ENCODE measurements around the gene C1D. TPM values are rescaled to one million over a fixed set of nuclear protein-coding genes. Genes with fewer than 3 reads are reported as not detected.

Gene C1D
- total RNA-seq, 1 experiment from 2014 or later = 21.1 TPM

GRCh38 chr2:68052717-68053422, 9.9 kb downstream of the C1D start:
- POLR2A ChIA-PET = no interaction called here
- no peak overlapping the region for H3K4me2 ChIP-seq (ENCODE audit: low read length)
- BruUV-seq (replicated peaks) = no TSS peak
- peaks cover 86% of the 10 kb centered on the region for H3K79me2 ChIP-seq (ENCODE audit: insufficient read depth, low read length)
- ATAC-seq (no peak), DNase-seq (ENCODE audit: low read depth, low spot score) (no peak)
- no peaks in the 10 kb centered on the region for H3K9me3 ChIP-seq (ENCODE audit: control insufficient read depth in 1 of 2, insufficient read depth in 1 of 2, low read depth in 1 of 2, low read length in 2 of 2)
- H3K9me2 ChIP-seq (ENCODE audit: insufficient read depth) = no peaks in the 10 kb centered on the region
- no peak for TF ChIP-seq POLR2A (IDR thresholded peaks at IDR 0.05; ENCODE audit: borderline replicate concordance, extremely low read depth, insufficient read depth, insufficient read length)
- no peak overlapping the region for H2AFZ ChIP-seq (ENCODE audit: low read depth, low read length, poor library complexity, severe bottlenecking)
- H3K27me3 ChIP-seq (ENCODE audit: insufficient read depth, low read length) = no peaks in the 10 kb centered on the region
- no peaks in the 10 kb centered on the region for H3K4me1 ChIP-seq (ENCODE audit: control insufficient read depth in 1 of 2, insufficient read depth in 2 of 2, low read length in 2 of 2)
- CTCF ChIA-PET = no interaction called here
- no peaks in the 10 kb centered on the region for H3K36me3 ChIP-seq (ENCODE audit: control insufficient read depth in 1 of 2, insufficient read depth in 2 of 2, low read length in 2 of 2)
- no peak overlapping the region for H3K27ac ChIP-seq (ENCODE audit: low read depth, low read length)
- no peak overlapping the region for H3K4me3 ChIP-seq (replicated peaks in 1 of 2; ENCODE audit: low read depth in 1 of 2, low read length in 2 of 2)
- RAD21 ChIA-PET (ENCODE audit: low non-redundant PET in 1 of 2, low total read pairs in 2 of 2, uncharacterized antibody in 2 of 2, unreplicated experiment in 2 of 2) = no interaction called here
- H4K20me1 ChIP-seq (ENCODE audit: insufficient read depth) = peaks cover 10% of the 10 kb centered on the region; the same call in 1 of the 2 replicates
- intact Hi-C loops (cut with micrococcal nuclease) = loop anchor here (5.0 kb wide), 1 partner anchor 229 kb away; no protein-coding TSS in a partner anchor
- H3K9ac ChIP-seq (ENCODE audit: low read length) = no peak overlapping the region

DNA sequence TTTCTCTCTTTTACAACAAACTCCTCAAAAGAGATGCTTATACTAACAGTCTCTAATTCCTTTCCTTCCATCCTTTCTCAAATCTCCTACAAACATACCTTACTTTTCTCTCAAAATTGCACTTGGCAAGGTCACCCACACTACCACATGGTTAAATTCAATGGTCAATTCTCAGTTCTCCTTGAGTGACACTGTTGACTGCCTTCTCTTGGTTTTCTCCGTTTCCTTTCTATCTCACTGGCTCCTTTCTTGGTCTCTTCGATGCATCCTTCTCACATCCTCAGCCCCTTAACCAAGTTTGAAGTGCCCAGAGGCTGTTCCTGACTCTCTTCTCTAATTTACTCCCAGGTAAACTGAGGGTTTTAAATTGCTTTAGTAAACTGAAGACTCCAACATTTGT, 12.5 kb downstream of the C1D start:
- no peaks in the 10 kb centered on the region for H3K9me2 ChIP-seq (ENCODE audit: insufficient read depth)
- TF ChIP-seq SIN3A (IDR thresholded peaks at IDR 0.05; ENCODE audit: low read depth) (no peak), ZBTB33 (IDR thresholded peaks at IDR 0.05; ENCODE audit: extremely low read depth, insufficient replicate concordance, low read length) (no peak), ZFX (IDR thresholded peaks at IDR 0.05) (no peak), JUND (IDR thresholded peaks at IDR 0.05) (no peak), CBX3 (IDR thresholded peaks at IDR 0.05; ENCODE audit: low read depth) (no peak), CEBPB (IDR thresholded peaks at IDR 0.05; ENCODE audit: low read depth) (no peak), POLR2AphosphoS5 (IDR thresholded peaks at IDR 0.05; ENCODE audit: low read depth, low read length) (no peak), EZH2phosphoT487 (IDR thresholded peaks at IDR 0.05; ENCODE audit: borderline replicate concordance) (no peak), ZNF274 (IDR thresholded peaks at IDR 0.05; ENCODE audit: low read depth, low read length) (no peak), MAX (IDR thresholded peaks at IDR 0.05) (no peak), SRF (IDR thresholded peaks at IDR 0.05; ENCODE audit: low read depth) (no peak), ATF3 (IDR thresholded peaks at IDR 0.05) (no peak), TCF7L2 (IDR thresholded peaks at IDR 0.05; ENCODE audit: borderline replicate concordance, extremely low read depth, insufficient read depth, insufficient read length) (no peak), FOSL1 (IDR thresholded peaks at IDR 0.05; ENCODE audit: low read depth) (no peak), EGR1 (IDR thresholded peaks at IDR 0.05; ENCODE audit: low read depth) (no peak), POLR2A (IDR thresholded peaks at IDR 0.05; ENCODE audit: borderline replicate concordance, extremely low read depth, insufficient read depth, insufficient read length) (no peak), RAD21 (IDR thresholded peaks at IDR 0.05; ENCODE audit: low read depth) (no peak)
- BruUV-seq (replicated peaks) = no TSS peak

More for the DNA sequence above, 12.5 kb downstream of the C1D start:
- ATAC-seq (no peak), DNase-seq (ENCODE audit: low read depth, low spot score) (no peak)
- Histone ChIP-seq H4K20me1 (ENCODE audit: insufficient read depth) (peaks cover 4% of the 10 kb centered on the region; the same call in 1 of the 2 replicates), H3K9me3 (ENCODE audit: control insufficient read depth in 1 of 2, insufficient read depth in 1 of 2, low read depth in 1 of 2, low read length in 2 of 2) (no peaks in the 10 kb centered on the region), H3K4me3 (replicated peaks in 1 of 2; ENCODE audit: low read depth in 1 of 2, low read length in 2 of 2) (no peak overlapping the region), H3K36me3 (ENCODE audit: control insufficient read depth in 1 of 2, insufficient read depth in 2 of 2, low read length in 2 of 2) (peaks cover 0 to 4% of the 10 kb centered on the region in 2 experiments; a peak in 1 of 4 replicates), H3K9ac (ENCODE audit: low read length) (no peak overlapping the region), H3K4me1 (ENCODE audit: control insufficient read depth in 1 of 2, insufficient read depth in 2 of 2, low read length in 2 of 2) (no peaks in the 10 kb centered on the region), H3K27me3 (ENCODE audit: insufficient read depth, low read length) (no peaks in the 10 kb centered on the region), H3K4me2 (ENCODE audit: low read length) (no peak overlapping the region), H2AFZ (ENCODE audit: low read depth, low read length, poor library complexity, severe bottlenecking) (no peak overlapping the region), H3K27ac (ENCODE audit: low read depth, low read length) (no peak overlapping the region), H3K79me2 (ENCODE audit: insufficient read depth, low read length) (peaks cover 79% of the 10 kb centered on the region)
- ChIA-PET POLR2A (no interaction called here), RAD21 (ENCODE audit: low non-redundant PET in 1 of 2, low total read pairs in 2 of 2, uncharacterized antibody in 2 of 2, unreplicated experiment in 2 of 2) (no interaction called here), CTCF (no interaction called here)
- intact Hi-C loops (cut with micrococcal nuclease) = loop anchor here (5.0 kb wide), 1 partner anchor 232 kb away; no protein-coding TSS in a partner anchor
